ENCODE measurements around the gene RNF227. TPM values are rescaled to one million over a fixed set of nuclear protein-coding genes. Genes with fewer than 3 reads are reported as not detected.

Gene RNF227
- total RNA-seq, 1 donor from 2014 or later = 6.5 TPM

GRCh38 chr17:7916385-7916682 lies 245 bp upstream of the RNF227 start:
- no peaks in the 10 kb centered on the region for H3K27me3 Mint-ChIP-seq
- no peaks in the 10 kb centered on the region for H3K9me3 Mint-ChIP-seq
- DNase-seq = no peak
- peaks cover 17% of the 10 kb centered on the region for H3K36me3 Mint-ChIP-seq (ENCODE audit: low read depth)
- peak overlapping the region; percentile 79 for H3K27ac Mint-ChIP-seq
- intact Hi-C loops (cut with micrococcal nuclease) = loop anchor here (10.0 kb wide), 1 partner anchor 198 kb away; the partner anchor contains the start of gene ALOXE3
- H3K4me3 Mint-ChIP-seq = peak overlapping the region; percentile 97
- peaks cover 27% of the 10 kb centered on the region for H3K4me1 Mint-ChIP-seq

- H3K9me3 Mint-ChIP-seq = no peaks in the 10 kb centered on the region
- no peak for DNase-seq
- peak overlapping the region; percentile 97 for H3K4me3 Mint-ChIP-seq
- no peaks in the 10 kb centered on the region for H3K27me3 Mint-ChIP-seq
- peaks cover 28% of the 10 kb centered on the region for H3K36me3 Mint-ChIP-seq (ENCODE audit: low read depth)
- H3K4me1 Mint-ChIP-seq = peaks cover 26% of the 10 kb centered on the region
- intact Hi-C loops (cut with micrococcal nuclease) = loop anchor here (1.0 to 10.0 kb wide), 4 partner anchors 17 to 200 kb away; partner anchors contain the start of genes ALOXE3, CNTROB and NAA38
- H3K27ac Mint-ChIP-seq = peak overlapping the region; percentile 97
Observed at GRCh38 chr17:7915179-7915610, 894 bp downstream of the RNF227 start.

- intact Hi-C loops (cut with micrococcal nuclease) = loop anchor here (1.0 to 10.0 kb wide), 4 partner anchors 75 to 202 kb away; partner anchors contain the start of gene ALOXE3
- Mint-ChIP-seq H3K27ac (peak overlapping the region; percentile 58), H3K4me1 (peaks cover 28% of the 10 kb centered on the region), H3K27me3 (no peaks in the 10 kb centered on the region), H3K9me3 (no peaks in the 10 kb centered on the region), H3K36me3 (ENCODE audit: low read depth) (peaks cover 47% of the 10 kb centered on the region), H3K4me3 (peak overlapping the region; percentile 24)
- peak; percentile 88 for DNase-seq
Observed at GRCh38 chr17:7912927-7913524, 3.1 kb downstream of the RNF227 start.

- no peak overlapping the region for H3K4me3 Mint-ChIP-seq
- DNase-seq = no peak
- H3K9me3 Mint-ChIP-seq = no peaks in the 10 kb centered on the region
- intact Hi-C loops (cut with micrococcal nuclease) = loop anchor here (5.0 to 10.0 kb wide), 2 partner anchors 146 to 204 kb away; partner anchors contain the start of gene ALOXE3
- H3K27ac Mint-ChIP-seq = no peak overlapping the region
- peaks cover 63% of the 10 kb centered on the region for H3K36me3 Mint-ChIP-seq (ENCODE audit: low read depth)
- peaks cover 20% of the 10 kb centered on the region for H3K4me1 Mint-ChIP-seq
- no peaks in the 10 kb centered on the region for H3K27me3 Mint-ChIP-seq
Observed at GRCh38 chr17:7911116-7911515, 5.0 kb downstream of the RNF227 start.

GRCh38 chr17:7910711-7911110 lies 5.4 kb downstream of the RNF227 start:
- intact Hi-C loops (cut with micrococcal nuclease) = loop anchor here (5.0 to 10.0 kb wide), 2 partner anchors 147 to 204 kb away; partner anchors contain the start of gene ALOXE3
- Mint-ChIP-seq H3K4me1 (peaks cover 20% of the 10 kb centered on the region), H3K4me3 (no peak overlapping the region), H3K27me3 (no peaks in the 10 kb centered on the region), H3K36me3 (ENCODE audit: low read depth) (peaks cover 67% of the 10 kb centered on the region), H3K9me3 (no peaks in the 10 kb centered on the region), H3K27ac (no peak overlapping the region)
- DNase-seq = no peak

GRCh38 chr17:7910281-7910680 lies 5.8 kb downstream of the RNF227 start:
- Mint-ChIP-seq H3K9me3 (no peaks in the 10 kb centered on the region), H3K4me1 (peaks cover 18% of the 10 kb centered on the region), H3K27me3 (no peaks in the 10 kb centered on the region), H3K27ac (no peak overlapping the region), H3K36me3 (ENCODE audit: low read depth) (peaks cover 69% of the 10 kb centered on the region), H3K4me3 (no peak overlapping the region)
- intact Hi-C loops (cut with micrococcal nuclease) = loop anchor here (5.0 to 10.0 kb wide), 2 partner anchors 147 to 205 kb away; partner anchors contain the start of gene ALOXE3
- no peak for DNase-seq

- peaks cover 12% of the 10 kb centered on the region for H3K4me1 Mint-ChIP-seq
- H3K9me3 Mint-ChIP-seq = no peaks in the 10 kb centered on the region
- intact Hi-C loops (cut with micrococcal nuclease) = no loop called here
- H3K4me3 Mint-ChIP-seq = no peak overlapping the region
- no peak overlapping the region for H3K27ac Mint-ChIP-seq
- H3K36me3 Mint-ChIP-seq (ENCODE audit: low read depth) = peaks cover 75% of the 10 kb centered on the region
- no peaks in the 10 kb centered on the region for H3K27me3 Mint-ChIP-seq
- DNase-seq = no peak
Observed at GRCh38 chr17:7909089-7909488, 7.0 kb downstream of the RNF227 start.

GRCh38 chr17:7903154-7904103 lies 12.7 kb downstream of the RNF227 start:
- Mint-ChIP-seq H3K36me3 (ENCODE audit: low read depth) (peaks cover 84% of the 10 kb centered on the region), H3K4me3 (no peak overlapping the region), H3K9me3 (no peaks in the 10 kb centered on the region), H3K4me1 (peaks cover 2% of the 10 kb centered on the region), H3K27me3 (no peaks in the 10 kb centered on the region), H3K27ac (no peak overlapping the region)
- intact Hi-C loops (cut with micrococcal nuclease) = no loop called here
- no peak for DNase-seq

GRCh38 chr17:7897773-7898172 lies 18.3 kb downstream of the RNF227 start:
- Mint-ChIP-seq H3K4me1 (peaks cover 18% of the 10 kb centered on the region), H3K36me3 (ENCODE audit: low read depth) (peaks cover 80% of the 10 kb centered on the region), H3K27ac (peak overlapping the region; percentile 81), H3K9me3 (no peaks in the 10 kb centered on the region), H3K4me3 (no peak overlapping the region), H3K27me3 (no peaks in the 10 kb centered on the region)
- intact Hi-C loops (cut with micrococcal nuclease) = no loop called here
- no peak for DNase-seq

- intact Hi-C loops (cut with micrococcal nuclease) = no loop called here
- Mint-ChIP-seq H3K27ac (peak overlapping the region; percentile 2), H3K36me3 (ENCODE audit: low read depth) (peaks cover 78% of the 10 kb centered on the region)
Observed at GRCh38 chr17:7897090-7897489, 19.0 kb downstream of the RNF227 start.

GRCh38 chr17:7894866-7895265 lies 21.2 kb downstream of the RNF227 start:
- H3K36me3 Mint-ChIP-seq (ENCODE audit: low read depth) = peaks cover 77% of the 10 kb centered on the region
- no peaks in the 10 kb centered on the region for H3K27me3 Mint-ChIP-seq
- H3K4me1 Mint-ChIP-seq = peaks cover 23% of the 10 kb centered on the region
- H3K4me3 Mint-ChIP-seq = no peak overlapping the region
- intact Hi-C loops (cut with micrococcal nuclease) = no loop called here
- H3K9me3 Mint-ChIP-seq = no peaks in the 10 kb centered on the region
- H3K27ac Mint-ChIP-seq = peak overlapping the region; percentile 6
- DNase-seq = no peak

More at GRCh38 chr17:7897090-7897489, 19.0 kb downstream of the RNF227 start:
- DNase-seq = no peak
- H3K27me3 Mint-ChIP-seq = no peaks in the 10 kb centered on the region
- no peaks in the 10 kb centered on the region for H3K9me3 Mint-ChIP-seq
- peaks cover 19% of the 10 kb centered on the region for H3K4me1 Mint-ChIP-seq
- no peak overlapping the region for H3K4me3 Mint-ChIP-seq

- DNase-seq = no peak
- H3K36me3 Mint-ChIP-seq (ENCODE audit: low read depth) = peaks cover 74% of the 10 kb centered on the region
- no peak overlapping the region for H3K27ac Mint-ChIP-seq
Observed at GRCh38 chr17:7894226-7894625, 21.9 kb downstream of the RNF227 start.

GRCh38 chr17:7893187-7893880 lies 22.8 kb downstream of the RNF227 start:
- Mint-ChIP-seq H3K27ac (no peak overlapping the region), H3K27me3 (no peaks in the 10 kb centered on the region), H3K4me3 (no peak overlapping the region), H3K4me1 (peaks cover 23% of the 10 kb centered on the region), H3K36me3 (ENCODE audit: low read depth) (peaks cover 66% of the 10 kb centered on the region), H3K9me3 (no peaks in the 10 kb centered on the region)
- no peak for DNase-seq
- intact Hi-C loops (cut with micrococcal nuclease) = no loop called here

More at GRCh38 chr17:7894226-7894625, 21.9 kb downstream of the RNF227 start:
- intact Hi-C loops (cut with micrococcal nuclease) = no loop called here
- Mint-ChIP-seq H3K4me3 (no peak overlapping the region), H3K9me3 (no peaks in the 10 kb centered on the region), H3K27me3 (no peaks in the 10 kb centered on the region), H3K4me1 (peaks cover 23% of the 10 kb centered on the region)

Measured in activated CD4-positive, alpha-beta T cell treated with anti-CD3 and anti-CD28 coated beads, Interleukin-2, amount 10 ng/mL, durations not matched to agents 24 days and 14 days (primary cell).